ENCODE measurements around the gene RUNX2.
A peak's percentile ranks its signal among the peaks of the same experiment; 100 is the strongest.
"Not testable (repeated sequence)": the region's sequence is repeated elsewhere in the genome, so short reads cannot be mapped to it uniquely, and the experiment has no call there.

RUNX2 gene

DNA sequence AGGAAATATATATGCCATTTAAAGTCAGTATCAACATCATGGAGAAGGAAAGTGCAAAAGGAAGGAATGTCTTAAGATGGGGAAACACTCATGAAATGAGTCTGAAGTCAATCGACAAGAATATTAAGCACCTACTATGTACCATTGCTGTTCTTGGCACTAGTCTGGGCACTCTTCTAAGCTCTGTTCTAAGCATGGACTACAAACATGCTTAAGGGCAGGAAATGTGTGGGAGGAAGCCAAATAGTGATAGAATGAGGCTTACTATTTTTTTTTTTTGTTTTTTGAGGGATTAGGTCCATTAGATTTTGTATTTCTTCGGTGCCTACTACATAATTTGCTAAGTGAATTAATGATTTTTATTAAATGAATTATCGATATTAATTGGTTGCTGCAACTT, 133.4 kb downstream of the RUNX2 start:
- no peak for DNase-seq

DNA sequence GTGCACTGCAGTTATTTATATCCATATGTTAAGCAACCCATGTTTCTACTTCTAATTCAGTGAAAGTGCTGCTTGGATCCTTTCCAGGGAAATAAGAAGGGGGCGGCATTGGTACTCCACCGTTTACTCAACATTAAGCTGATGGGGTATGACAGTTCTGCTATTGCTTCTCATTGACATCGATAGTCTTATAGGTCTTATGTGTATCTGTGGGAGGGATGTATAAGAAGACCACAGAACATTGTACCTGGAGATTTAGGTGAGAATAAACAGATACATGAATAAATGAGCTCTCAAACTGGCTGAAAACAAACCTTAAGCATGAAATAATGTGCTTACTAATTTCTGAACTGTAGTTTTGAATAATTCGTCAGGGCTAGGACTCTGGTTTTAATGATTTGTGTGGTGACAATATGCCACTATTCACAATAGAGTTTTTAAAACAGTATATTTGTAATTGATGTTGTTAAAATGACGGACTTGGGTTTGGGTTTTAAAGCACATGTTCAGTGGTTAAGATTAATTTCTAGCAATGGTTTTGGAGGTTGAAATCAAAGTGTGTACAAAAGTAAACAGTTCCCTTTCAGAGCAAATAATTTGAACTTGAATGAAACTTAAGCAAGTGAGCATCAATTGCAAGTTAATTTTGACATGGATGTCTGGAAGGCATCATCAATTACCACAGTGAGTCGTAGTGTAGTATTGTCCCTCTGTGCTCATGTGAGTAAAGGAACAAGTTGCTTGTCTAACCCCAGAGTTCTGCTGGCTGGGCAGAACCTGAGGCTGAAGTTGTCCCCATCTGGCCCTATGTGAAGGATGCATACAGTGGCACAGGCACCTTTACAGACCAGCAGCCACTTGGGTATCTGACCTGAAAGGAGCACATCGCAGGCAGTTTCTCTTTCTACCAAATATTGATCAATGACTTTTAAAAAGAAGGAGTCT, 134.3 kb downstream of the RUNX2 start:
- DNase-seq = peak in 2 of 3 donors; percentile 37 to 41

DNA sequence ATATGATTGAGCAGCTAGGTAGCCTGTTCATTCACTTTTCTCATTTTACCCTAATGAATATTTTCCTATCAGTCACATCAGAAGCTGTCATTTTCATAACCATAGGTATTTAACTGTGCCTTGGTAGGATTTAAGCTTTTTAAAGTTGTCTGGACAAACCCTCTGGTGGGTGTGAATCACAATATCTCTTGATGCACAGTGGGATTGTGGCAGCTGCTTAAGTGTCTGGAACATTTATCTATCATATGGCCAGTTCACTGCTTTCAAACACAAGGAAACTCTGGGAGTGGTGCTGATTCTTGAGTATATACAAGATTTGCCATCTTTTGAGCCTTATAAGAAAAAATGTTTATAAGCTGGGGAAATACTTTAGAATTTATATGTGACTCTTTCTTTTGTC, 136.6 kb downstream of the RUNX2 start:
- no peak for DNase-seq

DNA sequence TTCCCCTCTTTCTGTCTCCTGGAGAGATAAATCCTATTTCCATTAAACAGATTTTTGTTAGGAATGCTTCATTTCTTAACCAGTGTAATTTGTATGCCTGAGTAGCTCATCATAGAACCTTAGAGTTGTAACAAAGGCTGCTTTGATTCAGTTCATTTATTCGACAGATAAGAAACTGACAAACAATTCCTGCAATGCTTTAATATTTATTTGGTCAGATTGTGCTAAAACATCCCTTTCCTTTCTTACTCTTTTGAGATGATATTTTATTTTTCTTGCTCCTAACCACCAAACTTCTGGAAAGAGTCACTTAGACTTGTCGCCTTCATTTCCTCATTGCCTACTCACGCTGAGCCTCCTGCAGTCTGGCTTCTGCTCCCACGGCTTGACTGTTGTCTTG, 138.6 kb downstream of the RUNX2 start:
- DNase-seq = no peak

- not testable (repeated sequence) for DNase-seq
These were observed 139.3 kb downstream of the RUNX2 start for GRCh38 chr6:45467417-45467816.

- DNase-seq = no peak
These were observed 139.7 kb downstream of the RUNX2 start for GRCh38 chr6:45467853-45468252.

DNA sequence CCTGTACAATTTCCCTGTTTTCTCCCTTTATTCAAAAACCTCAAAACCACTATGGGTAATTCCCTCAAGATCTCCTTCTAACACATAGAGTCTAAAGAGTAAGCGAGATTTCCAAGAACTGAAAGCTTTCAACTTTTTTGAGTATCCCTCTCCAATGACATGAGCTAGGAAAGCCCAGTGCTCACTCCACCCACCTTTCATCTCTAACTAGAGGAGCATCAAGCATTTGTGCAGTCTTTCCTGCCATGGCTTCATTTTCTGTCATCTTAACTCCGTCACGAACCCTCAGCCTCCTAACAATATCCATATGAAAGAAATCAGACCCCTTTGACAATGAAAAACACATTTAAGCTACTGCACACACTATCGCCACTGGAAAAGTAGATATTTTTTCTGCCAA, 141.5 kb downstream of the RUNX2 start:
- peak; percentile 53 to 77 (median 72) for DNase-seq

GRCh38 chr6:45470131-45470738, 142.1 kb downstream of the RUNX2 start:
- no peak for DNase-seq

- no peak for DNase-seq
These were observed 144.3 kb downstream of the RUNX2 start for GRCh38 chr6:45472382-45472781.

DNA sequence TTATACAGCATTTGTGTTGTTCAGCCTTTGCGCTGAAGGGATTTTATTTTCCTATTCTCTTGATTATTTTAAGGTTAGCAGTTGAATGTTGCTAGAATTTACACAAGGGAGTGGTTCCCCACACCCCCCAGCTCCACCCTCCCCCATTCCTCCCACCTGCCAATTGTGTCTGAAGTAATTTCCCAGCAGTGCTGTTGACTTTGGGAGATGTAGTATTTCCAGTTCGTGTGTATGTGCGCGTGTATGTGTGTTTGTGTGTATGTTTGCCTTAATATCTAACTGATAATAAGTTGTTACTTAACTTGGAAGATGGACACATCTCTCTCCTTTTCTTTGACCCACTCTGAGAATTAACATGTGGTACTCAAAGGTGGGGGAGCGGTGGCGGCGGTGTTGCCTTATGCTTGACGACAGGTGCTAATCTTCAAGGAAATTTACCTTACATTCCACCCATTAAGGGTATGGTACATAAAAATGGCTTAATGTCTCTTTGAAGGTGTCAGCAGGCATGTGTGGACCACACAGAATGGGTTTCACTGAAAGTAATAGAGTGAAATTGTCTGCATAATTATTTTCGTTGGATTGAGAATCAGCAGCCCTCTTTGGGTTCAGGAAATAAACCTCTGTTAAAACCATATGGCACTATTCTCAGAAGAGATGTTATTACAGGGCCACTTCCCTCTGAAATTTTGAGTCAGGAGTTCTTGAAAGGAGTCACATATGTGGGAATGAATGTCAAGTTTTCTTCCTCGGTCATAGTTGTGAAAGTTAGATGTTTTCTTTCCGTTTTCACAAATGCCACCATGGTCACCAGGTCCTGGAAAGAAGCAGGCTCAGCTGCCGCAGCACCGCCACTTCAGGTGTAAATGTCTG, 145.2 kb downstream of the RUNX2 start:
- no peak for DNase-seq

- no peak for DNase-seq
These were observed 146.2 kb downstream of the RUNX2 start for GRCh38 chr6:45474376-45474775.

DNA sequence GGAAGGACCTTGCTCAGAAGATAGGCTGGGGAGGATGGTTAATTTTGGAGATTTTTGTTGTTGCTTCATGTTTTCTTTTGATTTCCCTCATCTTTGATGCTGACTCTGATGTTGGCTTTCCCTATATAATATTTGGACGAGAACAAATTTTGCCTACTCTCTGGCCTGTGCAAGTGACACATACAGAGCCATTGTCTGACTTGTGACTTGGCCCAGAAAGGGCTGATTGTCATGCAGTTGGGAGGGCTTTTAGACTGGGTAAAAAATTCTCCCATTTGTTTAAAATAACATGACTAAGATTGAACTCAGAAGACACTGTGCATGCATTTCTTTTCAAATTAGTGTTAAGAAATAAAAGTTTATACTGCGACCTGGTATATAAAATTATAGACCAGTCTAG, 148.2 kb downstream of the RUNX2 start:
- DNase-seq = no peak

DNA sequence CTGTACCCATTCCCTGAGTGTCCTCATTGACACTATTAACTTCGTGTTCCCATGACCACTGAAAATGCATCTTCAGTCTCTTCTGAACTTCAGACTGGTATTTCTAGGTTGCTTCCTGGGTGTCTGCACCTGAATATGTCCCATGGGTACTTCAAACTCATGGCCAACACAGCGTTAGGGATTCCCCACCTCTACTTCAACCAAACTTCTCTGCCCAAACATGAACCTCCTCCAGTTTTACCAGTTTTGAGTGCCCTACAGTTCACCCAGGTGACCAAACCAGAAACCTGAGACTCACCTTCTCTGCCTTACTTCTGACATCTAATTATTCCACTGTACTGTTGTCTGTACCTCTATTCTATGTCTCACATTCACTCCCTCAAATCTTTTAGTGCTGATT, 149.1 kb downstream of the RUNX2 start:
- DNase-seq = no peak

- DNase-seq = no peak
These were observed 149.7 kb downstream of the RUNX2 start for GRCh38 chr6:45477790-45478189.

DNA sequence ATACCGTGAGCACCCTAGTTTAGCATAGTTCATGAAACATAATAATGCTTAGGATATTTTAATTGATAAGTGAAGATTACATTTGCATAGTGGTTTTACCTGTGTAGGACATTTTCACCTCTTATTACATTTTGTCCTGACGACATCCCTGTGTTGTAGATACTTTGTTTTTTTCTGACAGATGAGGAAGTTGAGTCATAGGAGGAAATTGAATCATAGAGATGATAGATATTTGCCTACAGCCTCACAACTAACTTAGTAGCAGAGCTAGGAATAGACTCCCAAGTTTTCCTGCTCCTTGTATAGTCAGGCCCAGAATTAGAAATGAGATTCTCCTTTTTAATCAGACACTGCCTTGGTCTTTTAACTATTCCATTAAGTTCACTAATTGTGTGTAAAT, 150.1 kb downstream of the RUNX2 start:
- DNase-seq = peak; percentile 55 to 87 (median 82)

DNA sequence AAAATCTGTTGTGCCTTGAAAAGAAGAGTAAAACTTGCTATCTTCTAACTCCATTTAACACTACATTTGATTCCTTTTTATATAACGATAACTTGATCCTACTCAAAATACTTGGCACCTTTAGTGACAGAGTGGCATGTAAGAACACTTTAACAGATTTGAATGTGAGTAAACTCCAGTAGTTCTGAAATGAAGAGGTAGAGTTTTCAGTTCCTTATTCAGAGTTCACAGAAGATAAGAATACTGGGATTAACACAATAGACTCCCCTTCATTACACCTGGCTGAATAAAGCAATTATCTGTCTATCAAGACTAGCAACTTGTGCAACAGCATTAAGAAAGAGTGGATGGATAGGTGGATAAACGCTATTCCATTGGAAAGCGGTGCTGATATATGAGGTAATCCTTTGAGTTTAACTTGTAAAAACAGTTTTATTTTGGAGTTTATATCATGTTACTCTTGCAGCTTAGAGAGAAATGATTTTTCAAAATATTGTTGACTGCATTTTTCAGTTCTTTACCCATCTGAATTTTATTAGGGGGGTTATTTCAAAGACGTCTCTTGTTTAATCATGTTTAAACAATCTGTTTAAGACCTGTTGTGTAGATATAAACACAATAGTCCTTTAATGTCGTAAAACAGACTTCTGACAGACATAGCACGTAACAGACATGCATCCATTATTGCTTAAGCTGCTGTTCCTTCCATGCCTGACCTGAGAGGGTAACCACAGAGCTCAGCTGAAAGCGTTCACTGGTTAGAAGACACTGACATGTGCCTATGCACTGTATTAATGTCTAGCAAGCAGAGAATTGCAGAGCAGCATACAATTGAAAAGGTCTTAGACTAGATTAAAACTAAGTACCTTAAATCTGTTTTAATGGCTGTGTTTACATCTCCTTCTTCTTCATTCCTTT, 152.0 kb downstream of the RUNX2 start:
- DNase-seq = peak in 1 of 3 donors; percentile 9

- no peak for DNase-seq
These were observed 152.8 kb downstream of the RUNX2 start for GRCh38 chr6:45480752-45481415.

DNA sequence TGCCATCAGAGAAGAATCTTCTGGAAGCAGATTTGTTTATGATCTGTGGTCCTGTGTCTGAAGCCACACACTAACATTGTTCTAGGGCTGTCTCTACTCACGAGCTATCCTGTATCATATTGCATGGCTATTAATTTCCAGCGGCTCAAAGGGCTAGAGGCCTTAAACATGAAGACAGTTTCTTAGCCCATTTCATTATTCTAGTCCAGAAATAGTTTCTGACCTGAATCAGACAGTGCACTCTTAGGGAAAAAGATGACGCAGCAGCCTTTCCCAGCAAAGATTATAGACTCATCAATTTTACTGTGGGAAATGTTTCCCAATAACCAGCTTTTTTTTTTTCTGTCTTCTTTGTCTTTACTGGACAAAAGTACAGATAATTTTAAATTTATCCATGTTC, 154.9 kb downstream of the RUNX2 start:
- DNase-seq = peak; percentile 52 to 82 (median 76)

- no peak for DNase-seq
These were observed 155.4 kb downstream of the RUNX2 start for GRCh38 chr6:45483501-45483900.

GRCh38 chr6:45486736-45487135, 158.6 kb downstream of the RUNX2 start:
- DNase-seq = peak; percentile 33 to 70 (median 59)

- DNase-seq = no peak
These were observed 159.5 kb downstream of the RUNX2 start for GRCh38 chr6:45487645-45488044.

- no peak for DNase-seq
These were observed 160.1 kb downstream of the RUNX2 start for GRCh38 chr6:45488269-45488668.
